Measurements from ENCODE around the gene CELF3.
"Not testable (repeated sequence)": the region's sequence is repeated elsewhere in the genome, so short reads cannot be mapped to it uniquely, and the experiment has no call there.

The CELF3 gene

DNA sequence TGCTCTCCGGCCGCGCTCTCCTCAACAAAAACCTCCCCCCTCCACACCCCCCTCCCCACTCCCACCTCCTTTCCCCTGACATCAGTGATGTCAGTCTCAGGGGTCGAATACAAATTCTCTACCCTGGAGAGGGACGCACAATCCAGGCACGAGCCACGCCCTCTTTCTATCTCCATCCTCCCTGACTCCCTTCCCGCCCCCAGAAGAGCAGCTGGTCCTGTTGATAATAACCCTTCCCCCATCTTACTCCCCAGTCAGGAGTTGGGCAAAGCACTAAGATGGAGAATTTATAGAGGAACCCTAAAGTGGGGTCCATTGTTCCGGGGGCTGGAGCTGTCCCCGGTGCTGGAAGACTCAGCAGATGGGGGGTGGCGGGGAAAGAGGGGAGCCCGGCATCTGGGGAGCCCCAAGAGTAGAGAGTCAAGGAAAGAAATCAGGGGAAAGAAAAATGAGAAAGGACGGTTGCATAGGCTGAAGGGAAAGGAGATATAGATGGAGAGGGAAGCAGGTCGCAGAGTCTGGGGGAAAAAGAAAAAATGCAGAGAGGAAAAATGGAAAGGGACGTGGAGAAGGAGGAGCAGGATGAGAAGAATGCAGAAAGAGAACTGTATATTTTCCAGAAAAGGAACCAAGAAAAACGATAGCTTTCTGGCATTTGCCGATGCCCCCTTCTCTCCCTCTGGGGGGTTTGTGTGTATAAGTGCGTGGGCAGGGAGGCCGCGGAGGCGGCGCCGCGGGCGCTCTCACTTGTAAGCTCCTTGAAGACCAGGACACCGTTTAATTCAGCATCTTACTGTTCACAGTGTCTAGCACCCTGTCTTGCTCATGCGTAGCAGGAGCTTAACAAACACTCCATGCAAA, at the start of gene CELF3:
Gene CELF3, minus strand, starts transcription at position 33 of the 861 bp plus-strand sequence. CDS start 783 bp downstream, outside the sequence.
- DNase-seq = no peak

- no peak for DNase-seq
Observed at GRCh38 chr1:151763990-151764389, 47.4 kb upstream of the CELF3 start.

GRCh38 chr1:151762941-151763921, 46.6 kb upstream of the CELF3 start, which contains the start of gene MRPL9:
Gene MRPL9 (minus strand): TSS chr1:151763496. CDS start chr1:151763479, 17 bp downstream.
- DNase-seq = peak; percentile 84

DNA sequence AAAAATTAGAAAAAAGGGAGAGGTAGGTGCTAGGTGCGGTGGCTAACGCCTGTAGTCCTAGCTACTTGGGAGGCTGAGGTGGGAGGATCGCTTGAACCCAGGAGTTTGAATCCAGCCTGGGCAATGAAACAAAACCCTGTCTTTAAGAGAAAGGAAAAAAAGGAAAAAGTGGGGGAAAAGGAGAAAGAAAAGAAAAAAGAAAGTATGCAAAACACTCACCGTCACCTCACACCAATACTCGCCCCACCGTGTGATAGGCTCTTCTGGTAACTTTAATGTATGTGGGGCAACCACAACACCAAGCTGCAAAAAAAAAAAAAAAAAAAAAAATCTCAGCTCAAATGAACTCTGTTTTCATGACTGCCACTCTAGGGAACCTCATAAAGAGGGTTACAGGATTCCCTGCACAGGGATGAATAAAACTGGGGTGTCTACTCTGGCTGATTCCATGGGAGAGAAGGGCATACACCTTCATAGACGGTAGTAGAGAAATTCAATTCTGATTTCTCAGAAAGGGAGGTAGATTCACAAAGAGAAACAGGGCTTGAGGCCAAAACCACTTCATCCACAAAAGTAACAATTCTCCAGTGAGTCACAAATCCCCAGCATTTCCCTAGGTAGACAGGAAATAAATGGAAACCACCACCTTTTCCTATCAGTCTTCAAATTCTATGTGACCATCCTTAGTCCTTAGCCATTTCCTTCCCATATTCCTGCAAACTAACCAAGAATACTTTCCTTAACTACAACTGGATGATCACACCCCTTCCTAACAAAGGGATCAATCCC, 44.2 kb upstream of the CELF3 start:
- DNase-seq = no peak

DNA sequence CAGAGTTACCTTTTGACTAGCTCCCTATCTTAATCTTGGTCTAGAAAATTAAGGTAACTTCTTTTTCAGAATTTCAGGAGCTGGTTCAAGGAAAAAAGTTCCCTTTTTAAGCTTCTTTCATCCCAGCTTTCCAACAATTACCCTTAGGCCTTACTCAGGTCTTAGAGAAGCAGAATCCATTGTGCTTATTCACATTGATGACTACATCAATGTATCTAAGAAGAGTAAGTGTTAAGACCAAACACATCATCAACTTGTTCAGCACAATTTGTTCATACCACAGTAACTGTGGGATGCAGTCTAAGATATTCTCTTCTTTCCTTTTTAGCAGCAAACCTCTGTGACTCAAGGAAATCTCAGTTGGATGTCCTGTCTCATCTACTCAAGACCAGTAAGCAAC, 42.6 kb upstream of the CELF3 start:
- no peak for DNase-seq

DNA sequence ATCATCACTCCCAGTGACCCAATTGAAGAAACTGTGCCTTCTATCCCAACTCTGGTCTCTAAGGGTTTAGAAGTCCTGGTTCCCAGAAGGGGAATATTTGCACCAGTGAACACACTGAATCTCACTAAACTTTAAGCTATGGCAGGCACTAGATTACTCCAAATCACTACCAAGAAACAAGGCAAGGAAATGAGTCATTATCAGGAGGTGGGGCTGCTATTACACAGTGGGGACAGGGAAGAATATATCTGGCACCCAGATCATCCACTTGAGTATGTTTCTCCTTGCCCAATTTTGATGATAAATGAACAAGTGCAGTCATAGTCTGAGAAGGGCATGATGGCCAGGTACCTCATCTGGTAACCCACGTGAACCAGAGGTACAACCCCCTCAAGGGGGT, 39.7 kb upstream of the CELF3 start:
- no peak for DNase-seq

DNA sequence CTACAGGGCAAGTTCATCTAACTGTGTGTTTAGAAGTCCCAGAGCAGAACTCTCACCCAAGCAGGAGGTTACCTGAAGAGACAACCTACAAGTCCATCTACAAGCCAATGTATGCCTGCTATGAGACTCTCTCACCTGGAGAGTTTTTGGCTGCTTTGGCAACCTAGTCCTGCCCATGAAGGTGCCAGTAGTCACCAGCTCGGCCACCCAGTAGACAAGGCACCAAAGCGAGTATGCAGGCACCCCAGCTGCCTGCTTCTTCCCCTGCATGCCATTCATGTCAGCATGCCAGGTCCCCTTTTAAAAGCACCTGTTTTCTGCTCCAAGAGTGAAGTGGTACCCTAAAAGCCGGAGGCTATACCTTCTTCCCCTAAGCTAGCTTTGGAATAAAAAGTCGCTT, 24.9 kb upstream of the CELF3 start:
- DNase-seq = no peak

- DNase-seq = no peak
Observed at GRCh38 chr1:151739590-151740355, 23.2 kb upstream of the CELF3 start.

DNA sequence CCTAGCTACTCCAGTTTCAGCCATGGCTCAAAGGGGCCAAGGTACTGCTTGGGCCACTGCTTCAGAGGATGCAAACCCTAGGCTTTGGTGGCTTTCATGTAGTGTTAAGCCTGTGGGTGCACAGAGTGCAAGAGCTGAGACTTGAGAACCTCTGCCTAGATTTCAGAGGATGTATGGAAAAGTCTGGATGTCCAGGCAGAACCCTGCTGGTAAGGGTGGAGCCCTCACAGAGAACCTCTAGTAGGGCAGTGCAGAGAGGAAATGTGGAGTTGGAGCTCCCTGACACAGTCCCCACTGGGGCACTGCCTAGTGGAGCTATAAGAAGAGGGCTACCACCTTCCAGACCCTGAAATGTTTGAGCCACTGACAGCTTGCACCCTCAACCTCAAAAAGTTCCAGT, 20.9 kb upstream of the CELF3 start:
- no peak for DNase-seq

- no peak for DNase-seq
Observed at GRCh38 chr1:151737026-151737425, 20.4 kb upstream of the CELF3 start.

GRCh38 chr1:151733995-151734394, 17.4 kb upstream of the CELF3 start:
- DNase-seq = not testable (repeated sequence)

DNA sequence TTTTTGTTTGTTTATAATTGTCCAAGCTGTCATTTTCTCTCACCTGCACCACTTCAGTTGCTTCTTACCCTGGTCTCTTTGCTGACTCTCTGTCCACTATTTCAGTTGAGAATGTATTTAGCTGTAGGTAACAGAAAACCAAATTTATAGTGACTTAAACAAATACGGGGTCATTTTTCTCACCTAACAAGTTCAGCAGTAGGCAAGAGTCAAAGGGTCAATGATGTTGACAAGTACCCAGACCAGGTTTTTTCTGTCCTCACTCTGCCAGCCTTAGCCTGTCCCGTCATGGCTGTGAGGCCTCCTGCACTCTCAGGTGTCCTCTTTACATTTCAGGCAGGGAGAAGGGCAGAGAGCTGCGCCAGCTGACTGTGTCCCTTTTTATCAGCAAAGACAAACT, 16.5 kb upstream of the CELF3 start:
- no peak for DNase-seq

- no peak for DNase-seq
Observed at GRCh38 chr1:151729966-151730291, 13.3 kb upstream of the CELF3 start.

DNA sequence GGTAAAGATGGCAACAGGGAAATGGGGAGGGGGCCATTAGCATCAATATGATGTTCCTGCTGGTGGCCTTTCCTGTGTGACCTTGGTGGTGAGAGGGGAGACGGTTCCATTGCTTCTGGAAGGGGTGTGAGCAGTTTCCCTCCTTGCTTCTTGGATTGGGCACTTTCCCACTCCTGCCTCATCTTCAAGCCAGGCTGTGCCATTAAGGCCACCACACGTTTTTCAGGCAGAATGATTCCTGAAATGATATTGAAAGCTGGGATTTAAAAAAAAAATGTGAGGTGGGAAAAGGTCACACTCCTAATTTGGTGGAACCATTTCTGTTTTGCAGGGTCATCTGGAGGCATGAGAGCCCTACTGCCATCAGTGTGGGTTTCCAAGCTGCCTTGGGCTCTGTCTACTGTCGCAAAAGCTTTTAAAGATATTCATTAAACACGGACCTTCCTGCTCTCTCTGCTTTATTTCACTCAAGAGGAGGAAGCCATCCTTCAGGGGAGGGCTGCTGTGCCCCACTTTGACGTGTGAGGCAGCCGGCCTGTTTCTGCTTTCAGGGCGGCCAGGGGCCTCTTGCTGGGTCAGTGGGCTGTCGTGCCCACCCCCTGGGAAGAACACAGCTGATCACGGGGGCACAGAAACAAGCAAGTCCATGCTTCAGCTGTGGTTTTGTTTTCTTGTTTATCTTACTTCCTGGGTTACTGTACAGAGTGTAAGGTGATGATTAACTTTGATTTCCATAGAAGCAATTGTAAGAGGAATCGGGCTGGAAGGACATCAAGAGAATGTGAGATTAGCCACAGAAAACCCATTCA, 12.8 kb upstream of the CELF3 start:
- DNase-seq = no peak

- no peak for DNase-seq
Observed at GRCh38 chr1:151728151-151729054, 11.8 kb upstream of the CELF3 start.

DNA sequence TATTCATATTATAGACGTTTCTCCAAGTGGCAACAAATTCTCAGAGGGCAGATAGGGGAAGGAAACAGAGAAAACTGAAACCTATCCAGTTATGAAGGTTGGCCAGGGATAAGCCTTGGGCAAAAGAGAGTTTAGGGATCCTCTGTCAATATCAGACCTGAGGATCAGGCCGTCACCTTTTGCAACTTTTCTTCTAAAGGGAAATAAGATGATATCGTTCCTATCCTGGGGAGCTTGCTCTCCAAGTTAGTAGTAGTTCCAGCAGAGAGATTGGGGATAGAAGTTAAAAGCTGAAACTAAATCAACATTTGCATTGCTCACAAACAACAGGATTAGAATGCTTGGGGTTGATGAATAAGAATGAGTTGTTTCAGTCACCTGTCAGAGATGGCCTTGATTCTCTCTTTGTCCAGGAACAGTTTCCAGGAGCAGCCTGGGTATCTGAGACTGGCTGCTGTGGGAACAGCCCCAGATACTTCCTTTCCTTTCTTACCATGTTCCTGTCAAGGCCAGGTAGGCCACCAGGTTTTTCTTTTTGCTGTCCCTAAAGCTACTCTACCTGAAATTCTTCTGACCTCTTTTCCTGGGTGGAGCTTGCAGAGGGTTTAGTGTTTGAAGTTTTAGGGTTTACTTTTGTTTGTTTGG, 7.2 kb upstream of the CELF3 start:
- DNase-seq = no peak

- no peak for DNase-seq
Observed at GRCh38 chr1:151721788-151722510, 5.3 kb upstream of the CELF3 start.

GRCh38 chr1:151720974-151721787, 4.6 kb upstream of the CELF3 start, which contains the start of gene RIIAD1:
Gene RIIAD1 (plus strand): TSS chr1:151721522. CDS start chr1:151721537, 15 bp downstream.
- peak; percentile 39 for DNase-seq
